ENCODE results near the gene UNKL.

GRCh38 chr16:1447965-1448364, 33.5 kb upstream of the UNKL start:
- no peak for TF ChIP-seq CTCF (IDR thresholded peaks at IDR 0.05)
- no peak for TF ChIP-seq POLR2A (IDR thresholded peaks at IDR 0.05)
